GM19372 (cell line): ENCODE measurements around the gene SLC41A2.
A peak's percentile ranks its signal among the peaks of the same experiment; 100 is the strongest.

Source experiments
- ATAC-seq: cut with Tn5 transposase; IDR thresholded peaks from one replicate; pipeline ENCODE4 v1.9.1; 2021; ENCODE audit warnings: mild to moderate bottlenecking, low read depth, moderate library complexity; ENCODE audit not compliant: unreplicated experiment

SLC41A2 gene

DNA sequence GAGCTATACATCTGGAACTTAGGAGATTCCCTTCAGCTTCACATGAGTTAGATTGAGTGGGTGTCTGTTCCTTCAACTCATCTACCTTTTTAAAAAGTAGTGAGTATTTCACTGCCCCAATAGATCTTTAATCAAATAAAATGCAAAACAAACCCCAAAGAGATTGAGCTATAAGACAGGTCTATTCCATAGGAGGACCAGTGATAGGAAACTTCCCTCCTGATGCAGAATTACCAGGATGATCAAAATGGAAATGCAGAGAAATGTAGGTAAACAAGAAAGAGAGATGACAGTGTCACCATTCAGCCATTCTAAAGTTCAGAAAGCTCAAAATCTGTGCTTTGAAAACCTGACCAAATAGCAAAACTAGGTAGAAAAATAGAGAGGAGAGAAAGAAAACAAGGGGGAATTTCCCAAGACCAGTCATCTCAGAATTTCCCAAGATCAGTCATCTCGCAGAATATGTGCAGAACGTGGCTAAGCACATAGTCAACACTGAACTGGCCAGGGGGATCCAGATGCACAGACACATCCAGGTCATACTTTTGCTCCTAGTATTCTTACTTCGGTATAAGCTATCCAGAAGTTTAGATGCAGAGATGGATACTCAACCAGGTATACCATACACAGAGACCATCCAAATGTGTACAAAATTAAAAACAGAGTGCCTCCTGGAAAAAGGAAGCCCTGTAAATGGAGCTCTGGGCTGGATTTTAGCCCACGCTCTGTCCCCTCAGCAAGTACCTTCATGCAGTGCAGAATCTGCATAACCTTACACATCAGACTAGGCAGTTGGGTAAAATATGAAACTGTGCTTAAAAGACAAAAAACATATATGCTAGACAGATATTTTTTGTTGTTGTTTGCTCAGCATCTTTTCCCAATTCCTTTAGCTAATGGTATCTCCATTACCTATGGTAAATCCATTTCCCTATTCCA lies 27.4 kb downstream of the SLC41A2 start:
- peak; percentile 77 for ATAC-seq

DNA sequence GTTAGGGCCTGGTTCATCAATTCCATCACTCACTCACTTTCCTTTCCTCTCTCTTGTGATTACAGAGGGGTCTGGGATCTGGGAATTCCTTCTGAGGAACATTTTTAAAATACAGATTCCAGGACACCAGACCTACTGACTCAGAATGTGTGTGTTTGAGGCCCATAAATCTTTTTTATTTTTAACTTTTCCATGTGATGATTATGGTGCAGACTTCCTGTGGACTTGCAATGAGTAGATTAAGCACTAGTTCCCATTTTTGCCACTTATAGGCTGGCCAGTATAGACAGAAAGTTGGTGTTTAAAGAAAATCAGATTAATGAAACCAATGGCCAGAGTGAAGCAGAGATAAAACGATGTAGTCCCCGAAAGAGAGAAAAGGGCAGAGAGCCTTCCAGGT lies 28.1 kb downstream of the SLC41A2 start:
- ATAC-seq = no peak

GRCh38 chr12:104929368-104929767 lies 28.7 kb downstream of the SLC41A2 start:
- no peak for ATAC-seq

GRCh38 chr12:104928036-104928745 lies 29.9 kb downstream of the SLC41A2 start:
- ATAC-seq = no peak

DNA sequence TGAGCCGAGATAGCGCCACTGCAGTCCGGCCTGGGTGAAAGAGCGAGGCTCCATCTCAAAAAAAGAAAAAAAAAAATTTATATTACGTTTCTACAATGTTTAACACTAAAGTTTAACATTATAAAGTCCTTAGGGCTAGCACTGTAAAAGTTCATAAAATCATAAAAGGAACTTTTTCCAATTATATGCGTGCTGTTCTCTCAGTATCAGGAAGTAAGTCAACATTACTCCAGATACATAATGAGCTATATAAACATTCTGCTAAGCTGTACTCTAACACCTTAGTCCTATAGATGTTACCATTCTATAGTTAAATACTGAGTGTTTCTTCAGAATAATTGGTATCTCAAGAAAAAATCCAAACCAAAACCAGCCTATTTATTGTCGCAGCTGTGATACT lies 32.6 kb downstream of the SLC41A2 start:
- no peak for ATAC-seq

- ATAC-seq = no peak
These were observed 36.8 kb downstream of the SLC41A2 start for GRCh38 chr12:104921340-104921739.

DNA sequence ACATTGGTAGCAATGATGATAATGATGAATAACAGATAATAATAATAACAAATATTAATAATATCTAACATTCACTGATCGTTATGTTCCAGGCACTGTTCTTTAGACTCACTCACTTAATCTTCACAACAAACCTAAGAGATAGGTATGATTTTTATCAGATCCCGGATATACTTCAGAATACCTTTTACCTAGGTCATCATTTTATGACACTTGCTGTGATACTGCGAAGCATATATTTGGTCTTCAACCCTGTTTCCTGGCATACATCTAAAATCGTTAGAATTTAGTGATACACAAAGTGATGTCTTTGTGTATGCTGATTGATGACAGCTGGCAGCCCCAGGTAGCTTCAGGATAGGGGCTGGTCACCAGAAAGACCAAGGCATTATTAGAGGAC lies 46.1 kb downstream of the SLC41A2 start:
- no peak for ATAC-seq

DNA sequence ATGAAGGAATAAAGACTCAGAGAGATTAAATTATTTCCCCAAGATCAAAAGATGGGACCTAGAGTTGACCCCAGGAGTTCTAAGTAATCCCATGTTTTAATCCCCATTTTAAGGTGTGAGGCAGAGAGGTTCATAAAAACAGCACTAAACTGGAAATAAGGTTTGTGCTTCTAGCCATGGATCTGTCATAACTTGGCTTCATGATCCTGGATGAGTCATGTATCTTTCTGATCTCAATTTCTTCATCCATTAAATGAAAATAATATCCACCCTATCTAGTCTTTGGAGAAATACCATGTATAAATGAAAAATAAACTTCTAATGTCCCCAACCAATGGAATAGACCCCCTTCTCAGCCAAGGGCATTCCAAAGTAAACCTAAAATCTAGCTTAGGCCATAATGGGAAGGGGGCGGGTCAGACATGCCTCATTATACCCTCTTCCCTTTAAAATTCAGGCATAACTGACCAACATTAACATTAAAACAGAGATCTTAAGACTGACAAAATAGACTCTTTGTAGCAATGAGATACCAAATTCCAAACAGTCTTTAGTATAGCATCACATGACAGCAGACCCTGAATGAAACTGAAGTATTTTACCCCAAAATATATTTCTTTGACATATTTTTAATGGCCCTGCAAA lies 47.8 kb downstream of the SLC41A2 start:
- no peak for ATAC-seq

- ATAC-seq = no peak
These were observed 48.3 kb downstream of the SLC41A2 start for GRCh38 chr12:104909761-104910160.
